HG03135 (cell line): ENCODE results near the gene CAV1.
A peak's percentile ranks its signal among the peaks of the same experiment; 100 is the strongest.

Source experiments
- ATAC-seq: cut with Tn5 transposase; IDR thresholded peaks from one replicate; pipeline ENCODE4 v1.9.1; 2021; ENCODE audit warnings: mild to moderate bottlenecking, moderate library complexity; ENCODE audit not compliant: unreplicated experiment

CAV1 gene

DNA sequence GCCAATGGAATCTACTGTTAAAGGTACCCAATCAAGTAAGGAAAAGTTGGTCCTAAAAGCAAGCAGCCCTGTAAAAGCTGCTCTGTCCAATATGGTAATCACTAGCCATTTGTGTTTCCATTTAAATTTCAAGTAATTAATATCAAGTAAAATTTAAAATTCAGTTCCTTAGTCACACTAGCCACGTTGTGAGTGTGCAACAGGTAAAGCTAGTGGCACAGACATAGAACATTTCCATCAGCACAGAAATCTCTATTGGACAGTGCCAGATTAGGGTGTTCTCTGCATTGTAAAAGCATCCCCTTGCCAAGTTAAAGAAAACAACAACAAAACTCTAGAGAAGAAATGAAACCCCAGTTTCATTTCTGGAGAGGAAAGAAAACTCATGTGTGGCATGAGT lies 4.4 kb downstream of the CAV1 start:
- ATAC-seq: no peak

- no peak for ATAC-seq
Measured at GRCh38 chr7:116530107-116530820, 5.4 kb downstream of the CAV1 start.

DNA sequence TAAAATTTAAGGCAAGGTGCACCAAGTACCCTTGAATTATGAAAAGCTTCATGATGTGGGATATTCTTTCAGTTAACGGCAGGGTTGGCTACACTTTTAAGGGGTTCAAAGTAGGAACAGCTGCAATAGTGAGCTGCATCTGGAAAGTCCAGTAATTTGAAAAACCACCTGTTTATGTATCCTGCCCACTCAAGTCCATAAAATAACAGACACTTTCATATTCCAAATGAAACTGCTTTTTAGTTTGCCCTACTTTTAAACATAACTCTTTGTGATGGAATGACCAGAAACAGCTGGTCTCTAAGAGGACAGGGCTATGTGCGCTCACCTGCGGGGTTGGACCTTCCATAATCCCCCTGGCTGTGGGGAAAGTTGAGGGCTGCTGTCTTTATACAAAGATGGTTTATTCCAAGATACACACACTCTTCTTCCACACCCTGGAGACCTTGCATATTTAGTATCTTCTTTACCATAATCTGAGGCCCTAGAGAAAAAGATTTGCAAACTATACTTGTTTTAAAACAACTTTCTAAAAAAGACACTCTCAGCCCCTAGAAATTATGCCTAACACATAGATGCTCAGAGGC lies 7.4 kb downstream of the CAV1 start:
- no peak for ATAC-seq

GRCh38 chr7:116534790-116535189 lies 10.0 kb downstream of the CAV1 start:
- no peak for ATAC-seq

DNA sequence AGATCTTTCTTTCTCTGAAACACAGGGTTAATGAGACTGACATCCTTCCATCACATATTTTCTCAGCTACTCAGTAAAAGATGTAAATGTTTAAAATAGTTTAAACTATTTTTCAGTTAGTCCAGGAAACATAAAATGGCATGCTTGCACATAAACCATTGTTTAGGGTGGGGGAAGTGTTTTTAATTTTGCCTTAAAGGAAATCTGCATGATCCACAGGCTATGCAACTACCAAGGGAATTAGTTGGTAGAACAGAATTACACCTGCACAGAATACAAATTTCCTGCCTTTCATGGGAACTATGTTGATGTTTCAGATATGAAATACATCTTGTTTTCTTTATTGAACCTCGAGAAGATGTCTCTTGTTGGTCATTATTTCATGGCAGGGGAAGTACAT lies 10.6 kb downstream of the CAV1 start:
- ATAC-seq: no peak

GRCh38 chr7:116538138-116538537 lies 13.3 kb downstream of the CAV1 start:
- no peak for ATAC-seq

GRCh38 chr7:116539879-116540278 lies 15.0 kb downstream of the CAV1 start:
- ATAC-seq: no peak

GRCh38 chr7:116540743-116541142 lies 15.9 kb downstream of the CAV1 start:
- no peak for ATAC-seq

DNA sequence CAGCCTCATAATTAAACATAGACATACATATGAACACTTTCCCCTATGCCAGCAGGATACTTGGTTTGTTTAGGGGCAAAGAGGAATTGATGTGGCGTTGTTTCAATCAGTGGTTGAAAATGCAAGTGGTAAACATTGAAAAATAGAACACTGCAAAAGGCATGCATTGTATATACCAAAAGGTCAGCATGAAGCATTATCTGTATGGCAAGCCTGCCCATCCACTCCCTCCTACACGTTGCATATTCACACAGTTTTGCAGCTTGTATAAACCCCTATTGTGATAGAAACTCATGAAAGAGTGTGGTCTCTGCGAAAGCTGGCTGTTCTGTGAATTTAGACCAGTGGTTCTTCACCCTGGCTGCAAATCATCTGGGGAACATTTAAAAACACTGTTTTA lies 17.1 kb downstream of the CAV1 start:
- ATAC-seq: no peak

GRCh38 chr7:116542618-116543017 lies 17.8 kb downstream of the CAV1 start:
- no peak for ATAC-seq

DNA sequence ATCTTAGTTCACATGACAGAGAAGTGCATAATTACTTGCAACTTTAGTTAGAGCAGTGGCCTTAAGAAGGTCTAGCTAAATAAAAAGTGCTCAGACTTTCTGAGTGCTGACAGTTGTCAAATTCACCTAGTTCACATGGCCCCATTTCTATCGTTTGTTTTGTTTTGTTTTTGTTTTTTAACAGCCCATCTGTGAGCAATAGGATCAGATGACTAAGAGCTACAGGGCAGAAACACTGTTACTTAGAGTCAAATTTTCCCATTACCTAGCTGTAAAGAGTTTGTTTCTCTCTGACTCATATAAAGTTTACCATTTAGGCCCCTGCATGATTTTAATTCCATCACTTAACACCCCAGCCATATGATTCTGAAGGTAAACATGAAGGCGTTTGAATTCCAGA lies 18.8 kb downstream of the CAV1 start:
- ATAC-seq: no peak

GRCh38 chr7:116544487-116544886 lies 19.7 kb downstream of the CAV1 start:
- no peak for ATAC-seq

- no peak for ATAC-seq
Measured at GRCh38 chr7:116545411-116545993, 20.7 kb downstream of the CAV1 start.

DNA sequence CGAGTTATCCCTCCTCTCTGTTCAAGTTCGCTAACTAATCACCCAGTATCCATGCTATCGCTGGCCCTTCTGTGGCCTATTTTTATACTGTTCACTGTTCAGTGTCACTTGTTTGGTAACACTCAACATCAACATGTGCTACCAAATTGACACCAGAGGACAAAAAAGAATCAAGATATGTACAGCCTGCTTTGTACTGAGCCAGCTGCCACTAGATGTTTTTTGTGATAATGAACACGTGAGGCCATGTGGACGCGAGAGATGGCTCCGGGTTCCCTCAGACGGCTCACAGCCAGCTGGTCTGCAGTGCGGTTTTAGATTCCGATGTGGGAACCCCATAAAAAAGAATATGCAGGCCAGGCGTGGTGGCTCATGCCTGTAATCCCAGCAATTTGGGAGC lies 21.2 kb downstream of the CAV1 start:
- no peak for ATAC-seq

GRCh38 chr7:116546916-116547315 lies 22.1 kb downstream of the CAV1 start:
- ATAC-seq: no peak

GRCh38 chr7:116547347-116547746 lies 22.5 kb downstream of the CAV1 start:
- ATAC-seq: no peak

DNA sequence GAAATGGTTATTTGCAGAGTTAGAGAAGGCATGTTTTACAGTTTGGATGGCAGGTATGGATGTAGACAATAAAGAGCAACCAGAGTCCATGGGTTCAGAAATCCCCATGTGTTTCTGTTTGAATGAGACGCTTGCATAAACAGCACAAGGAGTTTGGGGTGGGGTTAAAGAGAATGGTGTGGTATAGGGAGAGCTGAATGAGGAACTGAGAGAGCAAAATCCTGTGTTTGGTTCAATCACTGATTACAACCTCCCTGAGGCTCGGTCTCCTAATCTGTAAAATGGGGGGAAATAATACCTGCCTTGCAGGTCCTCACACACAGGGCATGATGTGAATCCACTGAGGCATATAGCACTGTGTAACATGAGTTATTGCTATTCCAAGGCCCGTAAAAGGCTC lies 23.7 kb downstream of the CAV1 start:
- peak; percentile 88 for ATAC-seq

DNA sequence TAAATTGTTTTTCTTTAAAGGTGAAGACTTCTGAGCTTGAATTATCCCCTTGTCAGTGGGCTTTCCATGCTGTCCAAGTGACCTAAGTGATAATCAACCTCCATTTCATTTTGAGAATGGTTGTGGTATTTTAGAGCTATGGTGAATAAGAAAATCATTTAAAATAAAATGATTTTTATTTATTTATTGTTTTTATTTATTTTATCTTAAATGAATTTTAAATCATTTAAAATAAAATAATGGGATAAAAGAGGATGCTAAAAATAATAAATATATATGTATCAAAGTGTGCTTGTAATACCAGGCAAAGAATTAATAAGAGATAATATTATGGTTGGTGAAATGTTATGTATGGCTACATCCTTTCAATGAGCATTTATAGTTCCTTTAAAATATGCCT lies 24.5 kb downstream of the CAV1 start:
- no peak for ATAC-seq

DNA sequence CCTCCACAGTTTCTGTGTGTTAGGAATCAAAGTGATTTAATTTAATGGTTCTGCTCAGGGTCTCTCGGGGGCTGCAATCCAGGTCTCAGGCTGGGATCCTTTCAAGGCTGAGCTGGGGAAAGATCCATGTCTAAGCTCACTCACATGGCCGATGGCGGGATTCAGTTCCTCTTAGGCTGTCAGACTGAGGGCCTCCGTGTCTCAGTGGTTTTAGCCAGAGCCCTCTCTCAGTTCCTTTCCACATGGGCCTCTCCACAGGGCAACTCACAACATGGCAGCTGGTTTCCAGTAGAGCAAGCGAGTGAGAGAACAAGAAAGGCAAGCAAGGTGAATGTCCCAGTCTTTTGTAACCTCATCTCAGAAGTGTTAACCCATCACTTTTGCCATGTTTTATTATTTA lies 26.9 kb downstream of the CAV1 start:
- ATAC-seq: no peak

GRCh38 chr7:116552602-116553001 lies 27.8 kb downstream of the CAV1 start:
- ATAC-seq: no peak

DNA sequence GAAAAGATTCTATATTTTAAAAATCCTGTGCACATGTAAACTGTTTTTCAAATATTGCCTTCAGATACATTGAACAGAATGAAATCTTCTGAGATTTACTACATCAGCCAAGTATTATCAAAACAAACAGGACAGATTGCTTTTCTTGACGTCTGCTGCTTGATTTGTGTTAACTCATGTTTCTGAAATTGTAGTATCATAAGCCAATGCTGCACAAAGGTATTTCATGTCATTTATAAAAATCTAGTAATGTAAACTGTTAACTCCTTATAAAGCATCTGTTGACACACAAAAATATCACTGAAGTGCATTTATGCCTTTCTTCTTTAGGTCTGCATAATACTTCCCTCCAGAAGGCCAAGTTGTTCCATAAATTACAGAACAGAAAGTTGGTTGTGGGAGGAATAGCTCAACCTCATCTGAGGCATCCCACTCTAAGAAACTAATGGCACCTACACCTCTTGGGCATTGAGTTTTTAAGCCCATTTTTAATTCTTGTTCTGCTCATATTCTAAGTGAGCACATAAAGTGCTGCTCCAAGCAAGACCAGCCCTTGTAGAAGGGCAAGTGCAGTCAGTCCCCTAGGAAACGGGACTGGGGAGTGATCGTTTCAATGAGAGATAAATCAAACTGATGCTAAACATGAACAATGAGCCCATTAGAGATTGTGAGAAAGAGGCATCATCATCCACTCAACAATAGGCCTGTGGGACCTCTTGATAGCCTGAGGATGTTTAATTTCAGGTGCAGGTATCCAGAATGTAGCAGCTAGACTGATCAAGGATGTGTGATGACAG lies 28.5 kb downstream of the CAV1 start:
- ATAC-seq: no peak

DNA sequence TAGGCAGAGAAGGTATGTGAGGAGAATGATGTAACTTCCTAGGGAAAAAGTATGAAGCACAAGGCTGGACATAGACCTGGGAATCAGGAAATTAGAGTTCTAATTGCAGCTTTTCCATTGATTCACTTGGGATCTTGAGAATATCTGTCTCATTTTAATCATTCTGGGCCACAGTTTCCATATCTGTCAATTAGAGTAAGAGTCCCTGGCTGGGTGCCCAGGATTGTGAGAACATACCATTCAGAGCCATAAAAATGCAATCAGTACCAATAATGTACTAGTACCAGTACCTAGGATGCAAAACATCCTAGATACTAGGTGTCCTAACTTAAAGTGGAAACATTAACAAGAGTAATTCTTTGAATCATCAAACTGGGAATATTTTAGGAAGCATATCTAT lies 29.6 kb downstream of the CAV1 start:
- ATAC-seq: no peak
